B cell (primary cell): ENCODE measurements around the gene TSBP1. TPM values are rescaled to one million over a fixed set of nuclear protein-coding genes. Genes with fewer than 3 reads are reported as not detected.
"Not testable (repeated sequence)": the region's sequence is repeated elsewhere in the genome, so short reads cannot be mapped to it uniquely, and the experiment has no call there.

Source experiments
- ATAC-seq: fragments of 200-7000 bp; cut with Tn5 transposase; one replicate; pipeline ENCODE4 v1.10.0; 2021; ENCODE audit warnings: low read depth, mild to moderate bottlenecking, moderate number of reproducible peaks, moderate library complexity
- CTCF ChIA-PET: fragments of 350-600 bp; sonication (Branson Sonifier 250); formaldehyde crosslinking; loops from one replicate; lab custom pipeline; 2021; ENCODE audit warnings: antibody characterized with exemption, inconsistent platforms; lab: Charles Lee
- POLR2A ChIA-PET: fragments of 350-600 bp; sonication (Branson Sonifier 250); formaldehyde crosslinking; loops from one replicate; lab custom pipeline; 2021; ENCODE audit warnings: antibody characterized with exemption; lab: Charles Lee
- DNase-seq: peaks from one replicate; pipeline ENCODE4 v3.0.0; 2013
- H2AFZ ChIP-seq: 2 replicates; pipeline ENCODE4 v1.6.1; 2012; ENCODE audit warnings: mild to moderate bottlenecking, low read depth, low read length; ENCODE audit not compliant: insufficient read depth, poor library complexity, severe bottlenecking
- H3K27ac ChIP-seq, 2 donors: 1 replicate in 1 of 2; 2 replicates in 1 of 2; pipeline ENCODE4 v1.5.1; 2012 to 2013; ENCODE audit warnings: low read length in 2 of 2, mild to moderate bottlenecking in 2 of 2, moderate library complexity in 1 of 2
- H3K27me3 ChIP-seq, 4 experiments: fragments of 200-600 bp in 1 of 4; sonication (generic) in 1 of 4; replicated peaks in 1 of 4; 1 replicate in 2 of 4; 2 replicates in 2 of 4; pipeline versions ENCODE4 v1.6.1 to v1.7.0; 2013 to 2016; ENCODE audit warnings: low read length in 3 of 4, mild to moderate bottlenecking in 2 of 4, mixed read lengths in 1 of 4, moderate library complexity in 1 of 4; ENCODE audit not compliant: insufficient read depth in 4 of 4, control insufficient read depth in 3 of 4; ENCODE audit errors: control extremely low read depth in 1 of 4
- H3K36me3 ChIP-seq, 2 experiments: replicated peaks in 1 of 2; 1 replicate in 1 of 2; 2 replicates in 1 of 2; pipeline versions ENCODE4 v1.6.1 to v1.7.1; 2013; ENCODE audit warnings: low read length in 1 of 2; ENCODE audit not compliant: insufficient read depth in 2 of 2, control insufficient read depth in 1 of 2; ENCODE audit errors: control extremely low read depth in 1 of 2, extremely low read depth in 1 of 2
- H3K4me1 ChIP-seq, 2 donors: fragments of 200-600 bp in 1 of 2; sonication (generic) in 1 of 2; 1 replicate in 1 of 2; 2 replicates in 1 of 2; pipeline versions ENCODE4 v1.5.1 to v1.6.1; 2013 to 2017; ENCODE audit warnings: low read length in 2 of 2; ENCODE audit not compliant: control insufficient read depth in 2 of 2, insufficient read depth in 2 of 2
- H3K4me2 ChIP-seq: replicated peaks from 2 replicates; pipeline ENCODE3; 2012; ENCODE audit warnings: mild to moderate bottlenecking, low read depth, low read length; ENCODE audit not compliant: poor library complexity, severe bottlenecking
- H3K4me3 ChIP-seq, 5 experiments: fragments of 200-600 bp in 1 of 5; sonication (generic) in 1 of 5; 1 replicate in 3 of 5; 2 replicates in 2 of 5; pipeline versions ENCODE4 v1.5.1 to v1.7.0; 2011 to 2016; ENCODE audit warnings: low read length in 4 of 5, mild to moderate bottlenecking in 4 of 5, low read depth in 2 of 5, control low read depth in 1 of 5, moderate library complexity in 1 of 5; ENCODE audit not compliant: insufficient read depth in 1 of 5; ENCODE audit errors: control extremely low read depth in 1 of 5, extremely low read depth in 1 of 5
- H3K79me2 ChIP-seq: fragments of 200-600 bp; sonication (generic); one replicate; pipeline ENCODE4 v1.6.0; 2016; ENCODE audit warnings: low read length; ENCODE audit not compliant: control insufficient read depth, insufficient read depth
- H3K9ac ChIP-seq: fragments of 200-600 bp; sonication (generic); 2 replicates; pipeline ENCODE4 v1.6.1; 2017; ENCODE audit warnings: mild to moderate bottlenecking, low read length, moderate library complexity
- H3K9me3 ChIP-seq, 3 donors: one replicate each; pipeline versions ENCODE4 v1.6.1 to v1.7.1; 2013; ENCODE audit warnings: low read length in 2 of 3; ENCODE audit not compliant: control insufficient read depth in 2 of 3, insufficient read depth in 1 of 3; ENCODE audit errors: control extremely low read depth in 1 of 3
- H4K20me1 ChIP-seq: 2 replicates; pipeline ENCODE4 v1.6.0; 2012; ENCODE audit warnings: mild to moderate bottlenecking, low read length; ENCODE audit not compliant: insufficient read depth, control insufficient read depth, poor library complexity, severe bottlenecking
- H3K27ac Mint-ChIP-seq: one replicate; pipeline ENCODE4 v1.8.0; 2021; ENCODE audit warnings: mixed read lengths
- H3K27me3 Mint-ChIP-seq: one replicate; pipeline ENCODE4 v1.8.0; 2021; ENCODE audit warnings: mixed read lengths
- H3K4me1 Mint-ChIP-seq: one replicate; pipeline ENCODE4 v1.8.0; 2021; ENCODE audit warnings: mixed read lengths
- H3K4me3 Mint-ChIP-seq: one replicate; pipeline ENCODE4 v1.8.0; 2021; ENCODE audit warnings: mixed read lengths
- H3K9me3 Mint-ChIP-seq: one replicate; pipeline ENCODE4 v1.8.0; 2022; ENCODE audit warnings: mixed read lengths; ENCODE audit not compliant: insufficient read depth
- CTCF ChIP-seq: fragments of 200-600 bp; IDR thresholded peaks from one replicate; pipeline ENCODE4 v1.8.0; 2022; ENCODE audit warnings: antibody characterized with exemption, mild to moderate bottlenecking
- EZH2 ChIP-seq: IDR thresholded peaks from 2 replicates; pipeline ENCODE4 v1.6.1; 2012; ENCODE audit warnings: borderline replicate concordance, low read depth, mild to moderate bottlenecking, moderate library complexity, low read length; ENCODE audit not compliant: insufficient read depth, poor library complexity, severe bottlenecking
- WGBS: methylation state at CpG from one replicate; pipeline ENCODE4 v1.1.5; 2013; ENCODE audit warnings: missing lambda C conversion rate; ENCODE audit not compliant: insufficient coverage; 5-methylcytosine and 5-hydroxymethylcytosine counted together
- intact Hi-C: fragments of 100-400 bp; cut with micrococcal nuclease; formaldehyde crosslinking; loops from one replicate; pipeline ENCODE4 v1.10.0; 2022
- polyA plus RNA-seq: library from polyadenylated mRNA; depleted of rRNA; stranded (reverse); fragments of >200 nt; gene quantifications from 2 replicates; pipeline ENCODE4 v1.2.3, GENCODE V29; 2012
- total RNA-seq, 2 donors: library from RNA; stranded (reverse); fragments of 120-200 nt in 1 of 2; gene quantifications; 1 replicate in 1 of 2; 2 replicates in 1 of 2; pipeline versions ENCODE4 v1.2.3 to v1.2.4, GENCODE V29; 2013 to 2022

Gene TSBP1
- total and polyA plus RNA-seq, 2 donors (not counting 1 experiment from before 2014, with no cell fraction given), result not detected

DNA sequence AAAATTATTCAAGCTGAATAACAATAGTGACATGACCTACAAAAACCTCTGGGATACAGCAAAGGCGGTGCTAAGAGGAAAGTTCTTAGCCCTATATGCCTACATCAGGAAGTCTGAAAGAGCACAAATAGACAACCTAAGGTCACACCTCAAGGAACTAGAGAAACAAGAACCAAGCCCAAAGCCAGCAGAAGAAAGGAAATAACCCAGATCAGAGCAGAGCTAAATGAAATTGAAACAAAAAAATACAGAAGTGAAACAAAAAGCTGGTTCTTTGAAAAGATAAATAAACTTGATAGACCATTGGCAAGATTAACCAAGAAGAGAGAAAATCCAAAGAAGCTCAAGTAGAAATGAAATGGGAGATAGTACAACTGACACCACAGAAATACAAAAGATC is 100.3 kb downstream of the TSBP1 start:
- Histone ChIP-seq H3K4me1 (peaks cover 62% of the 10 kb centered on the region in 2 donors), H3K27ac (peak overlapping the region; percentile 61 to 74), H3K4me2 (peak overlapping the region; percentile 55), H2AFZ (no peak overlapping the region), H3K27me3 (no peaks in the 10 kb centered on the region), H3K9ac (peak overlapping the region; percentile 29), H3K9me3 (peaks cover 0 to 11% (median 2%) of the 10 kb centered on the region in 3 donors), H3K36me3 (no peaks in the 10 kb centered on the region), H3K79me2 (peaks cover 32% of the 10 kb centered on the region), H4K20me1 (no peaks in the 10 kb centered on the region), H3K4me3 (peak overlapping the region in 1 of 5 experiments; percentile 40)
- peak overlapping the region; percentile 44 for H3K4me3 Mint-ChIP-seq
- whole genome bisulfite sequencing, result 0% methylated on average over 1 of the region's 1 CpG
- DNase-seq (peak; percentile 85), ATAC-seq (peak; percentile 80)
- H3K27ac Mint-ChIP-seq, result peak overlapping the region; percentile 81
- POLR2A ChIA-PET, result interaction anchor here (0.6 to 1.4 kb wide), 6 partner anchors 9 to 1018 kb away, joined by 3 to 7 read pairs (median 4); partner anchors contain the start of genes PSMB8 and WDR46
- peaks cover 60% of the 10 kb centered on the region for H3K4me1 Mint-ChIP-seq
- no peaks in the 10 kb centered on the region for H3K9me3 Mint-ChIP-seq
- H3K27me3 Mint-ChIP-seq, result no peaks in the 10 kb centered on the region
- TF ChIP-seq EZH2, result no peak
- TF ChIP-seq CTCF, result no peak
- intact Hi-C loops, result loop anchor here (1.0 to 10.0 kb wide), 3 partner anchors 16 to 671 kb away; partner anchors contain the start of gene HLA-DMB
- CTCF ChIA-PET, result interaction anchor here (0.9 to 2.9 kb wide), 6 partner anchors 10 to 130 kb away, joined by 5 to 23 read pairs (median 6); no protein-coding TSS in a partner anchor

GRCh38 chr6:32268459-32268858 is 103.2 kb downstream of the TSBP1 start:
- peak overlapping the region; percentile 56 for H3K4me3 Mint-ChIP-seq
- no CpG with 5 or more reads among the region's 3 CpGs for WGBS
- not testable (repeated sequence) for H3K27me3 Mint-ChIP-seq

More at GRCh38 chr6:32268459-32268858, 103.2 kb downstream of the TSBP1 start:
- POLR2A ChIA-PET, result interaction anchor here (0.6 to 1.0 kb wide), 5 partner anchors 18 to 596 kb away, joined by 3 to 5 read pairs (median 5); no protein-coding TSS in a partner anchor
- H3K4me1 ChIP-seq, result peaks cover 54 to 59% of the 10 kb centered on the region in 2 donors
- intact Hi-C loops, H3K27me3 ChIP-seq, H3K4me3 ChIP-seq, H3K36me3 ChIP-seq, H4K20me1 ChIP-seq, H3K9ac ChIP-seq, H3K9me3 Mint-ChIP-seq: not testable (repeated sequence)
- peak overlapping the region in 1 of 2 donors; percentile 43 for H3K27ac ChIP-seq
- CTCF ChIA-PET, result interaction anchor here (1.0 to 3.2 kb wide), 6 partner anchors 10 to 130 kb away, joined by 3 to 17 read pairs (median 4); no protein-coding TSS in a partner anchor
- ATAC-seq (peak; percentile 55), DNase-seq (peak; percentile 49)
- peak overlapping the region; percentile 80 for H3K27ac Mint-ChIP-seq
- H2AFZ ChIP-seq, result peak overlapping the region; percentile 0
- H3K4me2 ChIP-seq, result peak overlapping the region; percentile 23
- peaks cover 36% of the 10 kb centered on the region for H3K79me2 ChIP-seq
- H3K4me1 Mint-ChIP-seq, result peaks cover 59% of the 10 kb centered on the region
- peaks cover 0 to 11% (median 2%) of the 10 kb centered on the region in 3 donors for H3K9me3 ChIP-seq
